BJ (cell line): ENCODE measurements around the gene SLC43A3. TPM values are rescaled to one million over a fixed set of nuclear protein-coding genes. Genes with fewer than 3 reads are reported as not detected.

Experiments used
- CTCF ChIA-PET: fragments of 350-600 bp; formaldehyde crosslinking; extraction: SDS; loops from one replicate; lab custom pipeline; 2021; ENCODE audit warnings: antibody characterized with exemption, inconsistent platforms; lab: Yijun Ruan, JAX
- POLR2A ChIA-PET: fragments of 300-600 bp; sonication (Branson Sonifier 250); formaldehyde crosslinking; extraction: SDS; loops from one replicate; lab custom pipeline; 2021; ENCODE audit warnings: antibody characterized with exemption; lab: Charles Lee
- DNase-seq: peaks from one replicate; pipeline ENCODE4 v3.0.0-alpha.2; 2011; ENCODE audit warnings: low read depth
- H3K27me3 ChIP-seq: 2 replicates; pipeline ENCODE4 v1.6.0; 2011; ENCODE audit warnings: low read length; ENCODE audit not compliant: control insufficient read depth, insufficient read depth
- H3K36me3 ChIP-seq: 2 replicates; pipeline ENCODE4 v1.5.1; 2011; ENCODE audit warnings: low read length; ENCODE audit not compliant: control insufficient read depth, insufficient read depth
- H3K4me3 ChIP-seq: 2 replicates; pipeline ENCODE4 v1.5.1; 2011; ENCODE audit warnings: low read depth, mild to moderate bottlenecking, control low read depth, low read length
- CTCF ChIP-seq: IDR thresholded peaks from 2 replicates; pipeline ENCODE4 v1.5.1; 2011; ENCODE audit warnings: low read depth, mild to moderate bottlenecking, control low read depth, inconsistent platforms, low read length, moderate library complexity; ENCODE audit not compliant: insufficient read depth
- polyA plus RNA-seq: library from polyadenylated mRNA; depleted of rRNA; stranded (reverse); fragments of >200 nt; gene quantifications from 2 replicates; pipeline ENCODE4 v1.2.3, GENCODE V29; 2011; rRNA removed
- small RNA-seq: library from RNA; depleted of rRNA; stranded (forward); fragments of <200 nt; gene quantifications from one replicate; pipeline ENCODE3, GENCODE V24; 2012; ENCODE audit warnings: low replicate concordance, low read depth; ENCODE audit not compliant: insufficient read length

Gene SLC43A3
- polyA plus RNA-seq, 1 experiment: 26.7 TPM

- TF ChIP-seq CTCF: no peak
- no peak overlapping the region for H3K4me3 ChIP-seq
- POLR2A ChIA-PET: no interaction called here
- no peaks in the 10 kb centered on the region for H3K36me3 ChIP-seq
- peaks cover 5% of the 10 kb centered on the region for H3K27me3 ChIP-seq
- CTCF ChIA-PET: interaction anchor here (0.8 to 5.1 kb wide), 2 partner anchors 10 to 101 kb away, joined by 4 to 30 read pairs; no protein-coding TSS in a partner anchor
- no peak for DNase-seq
These were observed 69.6 kb downstream of the SLC43A3 start for GRCh38 chr11:57357310-57357709.

Small RNA genes within 50 kb of the gene (small RNA-seq; reads per million reads assigned to genes)
- not detected for gene RNA5SP341

Other genes starting within 250 kb of the SLC43A3 start
- not detected in 2 replicates for gene LRRC55, start 245.2 kb downstream of the SLC43A3 start, polyA plus RNA-seq
- not detected in 2 replicates for gene APLNR, start 189.9 kb downstream of the SLC43A3 start, polyA plus RNA-seq
- 51.1 and 73.7 TPM in 2 replicates for gene TNKS1BP1, start 102.2 kb downstream of the SLC43A3 start, polyA plus RNA-seq
- gene SSRP1, start 91.2 kb downstream of the SLC43A3 start, polyA plus RNA-seq: 100 and 102 TPM in 2 replicates
- not detected in 2 replicates for gene P2RX3, start 88.8 kb downstream of the SLC43A3 start, polyA plus RNA-seq
- not detected in 2 replicates for gene PRG3, start 46.0 kb downstream of the SLC43A3 start, polyA plus RNA-seq
- gene PRG2, start 36.5 kb downstream of the SLC43A3 start, polyA plus RNA-seq: not detected in 2 replicates
- gene RTN4RL2, start 33.4 kb upstream of the SLC43A3 start, polyA plus RNA-seq: 0.10 and 0.43 TPM in 2 replicates
- 11.8 and 23.4 TPM in 2 replicates for gene SLC43A1, start 88.6 kb upstream of the SLC43A3 start, polyA plus RNA-seq
- gene TIMM10, start 103.6 kb upstream of the SLC43A3 start, polyA plus RNA-seq: 90.5 and 91.7 TPM in 2 replicates
- not detected in 2 replicates for gene SMTNL1, start 110.5 kb upstream of the SLC43A3 start, polyA plus RNA-seq
- 57.3 and 67.0 TPM in 2 replicates for gene UBE2L6, start 140.6 kb upstream of the SLC43A3 start, polyA plus RNA-seq
- gene SERPING1, start 170.6 kb upstream of the SLC43A3 start, polyA plus RNA-seq: 92.4 and 119 TPM in 2 replicates
- gene YPEL4, start 222.8 kb upstream of the SLC43A3 start, polyA plus RNA-seq: 0.26 TPM in 2 replicates
- gene CLP1, start 230.6 kb upstream of the SLC43A3 start, polyA plus RNA-seq: 19.0 and 19.6 TPM in 2 replicates
- 61.4 and 76.7 TPM in 2 replicates for gene ZDHHC5, start 241.0 kb upstream of the SLC43A3 start, polyA plus RNA-seq